Activated CD8-positive, alpha-beta T cell treated with anti-CD3 and anti-CD28 coated beads for 36 hours (primary cell): ENCODE data around the gene RNF217. TPM values are rescaled to one million over a fixed set of nuclear protein-coding genes. Genes with fewer than 3 reads are reported as not detected.

Source experiments
- ATAC-seq: fragments of 200-7000 bp; cut with Tn5 transposase; one replicate; pipeline ENCODE4 v1.10.0; 2021; ENCODE audit warnings: mild to moderate bottlenecking, moderate library complexity
- CTCF ChIA-PET: fragments of 350-600 bp; sonication (Branson Sonifier 250); formaldehyde crosslinking; loops from one replicate; lab custom pipeline; 2021; ENCODE audit warnings: antibody characterized with exemption; lab: Charles Lee
- POLR2A ChIA-PET: fragments of 350-600 bp; sonication (Branson Sonifier 250); formaldehyde crosslinking; loops from one replicate; lab custom pipeline; 2021; ENCODE audit warnings: antibody characterized with exemption; lab: Charles Lee
- DNase-seq: peaks from one replicate; pipeline ENCODE4 v3.0.0-alpha.2; 2020
- H3K27ac Mint-ChIP-seq: one replicate; pipeline ENCODE4 v1.8.0; 2021; ENCODE audit warnings: mild to moderate bottlenecking, mixed read lengths
- H3K27me3 Mint-ChIP-seq: one replicate; pipeline ENCODE4 v1.8.0; 2021; ENCODE audit warnings: mixed read lengths
- H3K36me3 Mint-ChIP-seq: one replicate; pipeline ENCODE4 v1.8.0; 2021; ENCODE audit warnings: low read depth, mixed read lengths
- H3K4me1 Mint-ChIP-seq: one replicate; pipeline ENCODE4 v1.8.0; 2021; ENCODE audit warnings: low read depth, mixed read lengths
- H3K4me3 Mint-ChIP-seq: one replicate; pipeline ENCODE4 v1.8.0; 2021; ENCODE audit warnings: mild to moderate bottlenecking, moderate library complexity, mixed read lengths
- H3K9me3 Mint-ChIP-seq: one replicate; pipeline ENCODE4 v1.8.0; 2021; ENCODE audit warnings: mixed read lengths
- intact Hi-C: fragments of 100-400 bp; cut with micrococcal nuclease; formaldehyde crosslinking; loops from one replicate; pipeline ENCODE4 v1.10.0; 2022
- total RNA-seq, 2 experiments: library from RNA; stranded (reverse); gene quantifications; one replicate each; pipeline ENCODE4 v1.2.3, GENCODE V29; 2021
- TF ChIP-seq, protein P1 (sequence below): fragments of 200-600 bp; IDR thresholded peaks from one replicate; pipeline ENCODE4 v1.8.0; 2022; ENCODE audit warnings: antibody characterized with exemption, mild to moderate bottlenecking

The RNF217 gene
- total RNA-seq, 2 experiments from 2014 or later = 0.07 to 0.09 TPM

DNA sequence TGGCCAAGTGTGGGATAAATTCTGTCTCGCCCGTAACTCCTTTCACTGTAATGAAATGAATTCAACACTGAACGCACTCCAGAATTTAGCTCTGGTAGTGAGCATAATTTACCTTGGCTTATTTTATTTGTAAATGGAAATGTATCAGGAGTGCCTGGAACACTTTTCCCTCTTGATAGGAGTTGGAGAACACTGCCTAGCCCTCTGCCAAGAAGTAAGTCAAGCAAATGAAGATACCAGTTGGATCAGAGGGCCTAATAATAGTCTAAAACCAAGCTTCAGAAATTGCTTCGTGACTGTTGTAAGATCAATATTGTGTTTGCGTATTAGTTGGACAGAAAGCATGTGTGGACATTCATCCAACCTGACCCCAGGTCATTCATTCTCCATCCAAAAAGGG is 126.7 kb downstream of the RNF217 start:
- TF ChIP-seq, protein P1, sequence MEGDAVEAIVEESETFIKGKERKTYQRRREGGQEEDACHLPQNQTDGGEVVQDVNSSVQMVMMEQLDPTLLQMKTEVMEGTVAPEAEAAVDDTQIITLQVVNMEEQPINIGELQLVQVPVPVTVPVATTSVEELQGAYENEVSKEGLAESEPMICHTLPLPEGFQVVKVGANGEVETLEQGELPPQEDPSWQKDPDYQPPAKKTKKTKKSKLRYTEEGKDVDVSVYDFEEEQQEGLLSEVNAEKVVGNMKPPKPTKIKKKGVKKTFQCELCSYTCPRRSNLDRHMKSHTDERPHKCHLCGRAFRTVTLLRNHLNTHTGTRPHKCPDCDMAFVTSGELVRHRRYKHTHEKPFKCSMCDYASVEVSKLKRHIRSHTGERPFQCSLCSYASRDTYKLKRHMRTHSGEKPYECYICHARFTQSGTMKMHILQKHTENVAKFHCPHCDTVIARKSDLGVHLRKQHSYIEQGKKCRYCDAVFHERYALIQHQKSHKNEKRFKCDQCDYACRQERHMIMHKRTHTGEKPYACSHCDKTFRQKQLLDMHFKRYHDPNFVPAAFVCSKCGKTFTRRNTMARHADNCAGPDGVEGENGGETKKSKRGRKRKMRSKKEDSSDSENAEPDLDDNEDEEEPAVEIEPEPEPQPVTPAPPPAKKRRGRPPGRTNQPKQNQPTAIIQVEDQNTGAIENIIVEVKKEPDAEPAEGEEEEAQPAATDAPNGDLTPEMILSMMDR = no peak
- DNase-seq (no peak), ATAC-seq (no peak)
- H3K27me3 Mint-ChIP-seq = peaks cover 2% of the 10 kb centered on the region
- H3K4me1 Mint-ChIP-seq = no peaks in the 10 kb centered on the region
- intact Hi-C loops = no loop called here
- ChIA-PET CTCF (no interaction called here), POLR2A (no interaction called here)
- no peak overlapping the region for H3K4me3 Mint-ChIP-seq
- H3K27ac Mint-ChIP-seq = no peak overlapping the region
- H3K36me3 Mint-ChIP-seq = no peaks in the 10 kb centered on the region
- no peaks in the 10 kb centered on the region for H3K9me3 Mint-ChIP-seq

DNA sequence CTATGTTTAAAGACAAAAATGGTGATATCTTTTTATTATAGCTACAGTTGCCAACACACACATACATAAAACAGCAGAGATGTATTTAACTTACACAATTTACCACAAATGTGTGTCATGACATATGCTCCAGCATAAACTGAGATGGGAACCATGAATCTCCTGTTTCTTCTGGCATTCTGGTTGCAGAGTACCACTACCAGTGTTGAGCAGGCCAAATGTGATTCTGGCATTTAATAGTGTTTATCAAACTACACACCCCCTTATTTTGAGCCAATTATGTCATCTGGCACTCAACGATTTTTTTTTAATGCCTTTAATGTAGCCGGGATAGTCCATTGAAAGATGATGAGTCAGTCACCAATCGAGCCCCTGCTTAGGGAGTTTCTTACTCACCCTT is 132.3 kb downstream of the RNF217 start:
- ATAC-seq (no peak), DNase-seq (no peak)
- H3K27me3 Mint-ChIP-seq = peaks cover 14% of the 10 kb centered on the region
- ChIA-PET CTCF (no interaction called here), POLR2A (no interaction called here)
- TF ChIP-seq, protein P1 = no peak
- H3K4me3 Mint-ChIP-seq = no peak overlapping the region
- H3K27ac Mint-ChIP-seq = no peak overlapping the region
- H3K9me3 Mint-ChIP-seq = no peaks in the 10 kb centered on the region
- intact Hi-C loops = no loop called here
- H3K4me1 Mint-ChIP-seq = no peaks in the 10 kb centered on the region
- H3K36me3 Mint-ChIP-seq = no peaks in the 10 kb centered on the region

DNA sequence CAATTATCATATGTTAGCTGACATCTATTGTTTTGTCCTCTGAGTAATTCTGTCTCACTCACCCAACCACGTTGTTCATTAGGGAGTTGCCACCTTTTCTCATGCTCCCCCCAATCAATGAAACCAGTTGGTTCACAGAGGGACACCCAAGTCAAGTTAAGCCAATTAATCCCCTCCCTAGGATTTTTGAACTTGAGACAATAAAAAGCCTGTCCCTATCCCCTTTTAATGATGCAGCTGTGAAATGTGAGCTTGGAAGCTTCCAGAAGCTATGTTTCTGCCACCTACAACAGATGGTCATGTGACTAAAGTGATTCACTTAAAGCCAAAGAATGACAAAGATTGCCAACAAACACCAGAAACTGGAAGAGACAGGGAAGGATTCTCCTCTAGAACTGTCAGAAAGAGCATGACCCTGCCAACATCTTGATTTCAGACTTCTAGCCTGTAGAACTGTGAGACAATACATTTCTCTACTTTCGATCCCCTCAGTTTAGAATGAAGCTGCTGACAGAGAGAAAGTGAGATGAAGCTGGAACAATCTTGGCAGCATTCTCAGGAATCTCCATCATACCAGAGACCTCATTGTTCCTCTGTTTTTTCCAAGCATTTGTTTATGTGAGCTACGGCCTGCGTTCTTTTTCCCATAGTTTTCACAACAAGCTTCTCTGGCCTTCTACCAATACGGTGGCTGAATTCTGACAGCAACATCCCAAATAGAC is 133.5 kb downstream of the RNF217 start:
- intact Hi-C loops = no loop called here
- TF ChIP-seq, protein P1 = no peak
- ChIA-PET CTCF (no interaction called here), POLR2A (interaction anchor here (0.6 kb wide), 1 partner anchor 750 kb away, joined by 3 read pairs; no protein-coding TSS in a partner anchor)
- no peak for DNase-seq
- H3K27ac Mint-ChIP-seq = no peak overlapping the region
- H3K4me3 Mint-ChIP-seq = no peak overlapping the region
- no peak for ATAC-seq
- peaks cover 21% of the 10 kb centered on the region for H3K27me3 Mint-ChIP-seq
- no peaks in the 10 kb centered on the region for H3K4me1 Mint-ChIP-seq
- no peaks in the 10 kb centered on the region for H3K36me3 Mint-ChIP-seq
- no peaks in the 10 kb centered on the region for H3K9me3 Mint-ChIP-seq

DNA sequence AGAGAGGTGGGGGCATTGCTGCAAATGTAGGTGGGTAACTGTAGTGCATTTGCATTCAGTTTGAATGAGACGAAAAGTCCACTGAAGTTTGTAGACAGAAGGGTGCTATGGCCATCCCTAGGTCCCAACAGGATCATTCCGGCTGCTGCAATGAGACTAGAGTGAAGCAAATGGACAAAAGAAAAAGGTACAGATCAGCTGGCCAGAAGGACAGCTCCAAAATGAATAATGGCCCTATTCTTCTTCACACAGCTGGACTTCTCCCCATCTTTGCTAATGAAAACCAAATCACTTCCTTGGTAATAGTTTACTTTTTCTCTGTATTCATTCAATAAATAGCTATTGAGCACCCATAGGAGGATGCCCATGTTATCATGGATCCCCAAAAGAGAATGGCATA is 134.9 kb downstream of the RNF217 start:
- no peak overlapping the region for H3K27ac Mint-ChIP-seq
- TF ChIP-seq, protein P1 = no peak
- peaks cover 21% of the 10 kb centered on the region for H3K27me3 Mint-ChIP-seq
- H3K4me1 Mint-ChIP-seq = no peaks in the 10 kb centered on the region
- ChIA-PET CTCF (interaction anchor here (1.4 kb wide), 1 partner anchor 17 kb away, joined by 6 read pairs; no protein-coding TSS in a partner anchor), POLR2A (no interaction called here)
- no peak for DNase-seq
- no peaks in the 10 kb centered on the region for H3K9me3 Mint-ChIP-seq
- no peak for ATAC-seq
- intact Hi-C loops = no loop called here
- no peaks in the 10 kb centered on the region for H3K36me3 Mint-ChIP-seq
- no peak overlapping the region for H3K4me3 Mint-ChIP-seq

DNA sequence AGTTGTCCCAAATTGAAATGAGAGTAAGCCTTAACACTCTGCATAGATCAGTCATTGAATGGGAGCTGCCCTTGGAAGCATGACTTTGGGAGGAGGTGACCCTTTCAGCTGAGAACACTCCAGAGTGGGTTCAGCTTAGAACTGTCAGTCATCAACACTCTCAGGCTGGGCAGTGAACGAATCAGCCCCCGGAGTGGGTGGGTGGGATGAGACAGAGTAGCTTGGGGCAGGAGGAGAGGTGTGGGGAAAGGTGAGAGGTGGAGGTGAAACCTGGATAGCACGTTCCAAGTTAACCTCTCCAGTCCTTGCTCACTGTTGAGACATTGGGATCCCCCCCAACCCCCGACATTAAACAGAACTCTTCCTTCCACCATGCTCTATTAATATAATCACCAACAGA is 136.0 kb downstream of the RNF217 start:
- H3K9me3 Mint-ChIP-seq = no peaks in the 10 kb centered on the region
- no peak overlapping the region for H3K4me3 Mint-ChIP-seq
- TF ChIP-seq, protein P1 = no peak
- H3K27me3 Mint-ChIP-seq = peaks cover 19% of the 10 kb centered on the region
- no peak overlapping the region for H3K27ac Mint-ChIP-seq
- no peak for DNase-seq
- CTCF ChIA-PET = interaction anchor here (1.4 to 2.0 kb wide), 2 partner anchors 16 kb away, joined by 5 to 6 read pairs; no protein-coding TSS in a partner anchor
- intact Hi-C loops = no loop called here
- POLR2A ChIA-PET = no interaction called here
- H3K36me3 Mint-ChIP-seq = no peaks in the 10 kb centered on the region
- ATAC-seq = no peak
- no peaks in the 10 kb centered on the region for H3K4me1 Mint-ChIP-seq
